ENCODE data around the gene SPIC. TPM values are rescaled to one million over a fixed set of nuclear protein-coding genes. Genes with fewer than 3 reads are reported as not detected.

SPIC gene
- total and polyA plus RNA-seq, 2 of the 13 experiments (the other 11 are each of a cell fraction or from before 2014, with no cell fraction given), result not detected

DNA sequence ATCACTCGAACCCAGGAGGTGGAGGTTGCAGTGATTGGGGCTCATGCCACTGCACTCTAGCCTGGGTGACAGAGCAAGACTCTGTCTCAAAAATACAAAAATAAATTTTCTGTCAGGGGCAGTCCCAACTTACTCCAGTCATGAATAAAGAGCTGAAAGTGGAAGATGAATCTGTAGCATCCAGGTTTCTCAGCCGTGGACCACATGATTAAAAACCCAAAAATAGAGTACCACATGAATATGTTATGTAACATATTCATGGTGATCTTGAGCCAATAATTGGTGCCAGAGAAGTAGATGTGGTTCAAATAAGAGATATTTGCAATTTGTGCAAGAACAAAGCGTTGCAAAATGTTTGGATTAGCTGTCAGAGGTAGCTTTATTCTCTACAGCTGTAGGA is 23.1 kb downstream of the SPIC start (continued):
- TF ChIP-seq KLF12 (CRISPR knock-in tag; IDR thresholded peaks at IDR 0.05; ENCODE audit: borderline replicate concordance) (no peak), PHF20 (CRISPR knock-in tag; IDR thresholded peaks at IDR 0.05) (no peak), XBP1 (CRISPR knock-in tag; IDR thresholded peaks at IDR 0.05) (no peak), CHCHD3 (CRISPR knock-in tag; IDR thresholded peaks at IDR 0.05) (no peak)
- TF ChIP-seq, protein P1, sequence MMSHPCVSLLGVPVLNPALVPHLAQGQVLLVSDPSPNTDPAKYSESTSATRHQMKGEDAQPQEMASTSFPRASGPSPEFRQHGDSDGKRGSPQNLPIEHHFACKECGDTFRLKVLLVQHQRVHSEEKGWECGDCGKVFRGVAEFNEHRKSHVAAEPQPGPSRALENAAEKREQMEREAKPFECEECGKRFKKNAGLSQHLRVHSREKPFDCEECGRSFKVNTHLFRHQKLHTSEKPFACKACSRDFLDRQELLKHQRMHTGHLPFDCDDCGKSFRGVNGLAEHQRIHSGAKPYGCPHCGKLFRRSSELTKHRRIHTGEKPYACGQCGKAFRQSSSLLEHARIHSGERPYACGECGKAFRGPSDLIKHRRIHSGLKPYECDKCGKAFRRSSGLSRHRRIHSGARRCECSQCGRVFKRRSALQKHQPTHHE (CRISPR knock-in tag; IDR thresholded peaks at IDR 0.05; ENCODE audit: borderline replicate concordance), result no peak

DNA sequence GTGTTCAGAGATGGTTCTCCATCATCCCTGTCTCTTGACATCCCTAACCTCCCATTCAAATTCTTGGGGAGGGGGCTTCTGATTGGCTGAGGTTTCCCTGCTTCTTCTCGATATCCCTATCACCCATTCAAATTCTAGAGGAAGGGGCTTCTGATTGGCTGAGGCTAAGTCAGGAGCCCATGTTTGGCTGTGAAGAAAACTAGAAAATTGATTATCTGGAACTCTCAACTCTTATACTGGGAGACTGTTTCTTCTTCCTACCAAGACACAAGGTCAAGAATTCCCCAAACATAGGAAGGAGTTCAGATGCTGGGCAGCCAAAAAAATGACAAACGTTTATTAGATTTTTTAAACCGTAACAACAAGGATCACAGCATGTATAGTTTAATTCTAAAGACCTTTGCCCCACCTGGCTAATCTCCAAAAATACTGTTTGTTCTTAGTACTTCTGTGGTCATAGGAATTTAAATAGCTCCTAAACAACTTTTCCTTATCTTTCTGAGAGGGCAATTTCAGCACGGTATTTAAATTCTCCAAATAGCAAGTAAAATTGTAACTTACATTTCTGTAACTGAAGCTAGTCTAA is 26.4 kb downstream of the SPIC start:
- POLR2A ChIA-PET, result no interaction called here
- 15% methylated on average over 4 of the region's 4 CpGs for WGBS (ENCODE audit: low lambda C conversion rate)
- no peaks in the 10 kb centered on the region for H4K20me1 ChIP-seq (ENCODE audit: insufficient read depth, low read length)
- no TSS peak for BruUV-seq (replicated peaks)
- DNase-seq (ENCODE audit: low spot score) (no peak), ATAC-seq (no peak), FAIRE-seq (no peak)
- H3K9ac ChIP-seq (ENCODE audit: insufficient read depth, low read depth, low read length), result no peak overlapping the region
- H3K79me2 ChIP-seq (ENCODE audit: insufficient read depth, low read length), result no peaks in the 10 kb centered on the region
- in situ Hi-C loops (cut with HindIII; ENCODE audit: extremely low pct_ligation_motif_present, low pct_unique_long_range_greater_than_20kb), result no loop called here
- no peak overlapping the region for H3K27ac ChIP-seq (ENCODE audit: extremely low read length, insufficient read depth, low read length)
- no peaks in the 10 kb centered on the region; a peak in 3 of 5 replicates for H3K27me3 ChIP-seq (ENCODE audit: control insufficient read depth in 1 of 2, insufficient read depth in 2 of 2, low read length in 2 of 2)
- intact Hi-C loops (cut with micrococcal nuclease; ENCODE audit: unreplicated experiment), result no loop called here
- H3K4me2 ChIP-seq (ENCODE audit: low read depth, low read length), result no peak overlapping the region
- no peak overlapping the region for H3K4me3 ChIP-seq (replicated peaks in 1 of 3; ENCODE audit: insufficient read depth in 1 of 3, low read depth in 2 of 3, low read length in 3 of 3)
- H2AFZ ChIP-seq (ENCODE audit: low read length), result no peak overlapping the region
- TF ChIP-seq ETV5 (CRISPR knock-in tag; IDR thresholded peaks at IDR 0.05; ENCODE audit: borderline replicate concordance), result no peak
- no peak for TF ChIP-seq MXD3 (CRISPR knock-in tag; IDR thresholded peaks at IDR 0.05)
- no peak for TF ChIP-seq KLF9 (CRISPR knock-in tag; IDR thresholded peaks at IDR 0.05; ENCODE audit: low read depth)
- TF ChIP-seq NFE2L1 (CRISPR knock-in tag; IDR thresholded peaks at IDR 0.05; ENCODE audit: borderline replicate concordance), result no peak
- no peaks in the 10 kb centered on the region for H3K4me1 ChIP-seq (ENCODE audit: insufficient read depth, low read length)
- CTCF ChIA-PET (ENCODE audit: low intra/inter-chr PET ratio, low total read pairs), result no interaction called here
- no peaks in the 10 kb centered on the region for H3K36me3 ChIP-seq (replicated peaks in 1 of 2; ENCODE audit: control insufficient read depth in 1 of 2, insufficient read depth in 2 of 2, low read length in 2 of 2)
- H3K9me3 ChIP-seq (ENCODE audit: low read length), result no peaks in the 10 kb centered on the region

Measured in HepG2 (cell line).